Stimulated activated memory B cell treated with anti-CD40 and anti-IgM and Interleukin-4, amounts not matched to agents 10 μg/mL and 1 μg/mL and 100 μg/mL, for 72 hours (primary cell): ENCODE data around the gene KTI12.
A peak's percentile ranks its signal among the peaks of the same experiment; 100 is the strongest.
"Not testable (repeated sequence)": the region's sequence is repeated elsewhere in the genome, so short reads cannot be mapped to it uniquely, and the experiment has no call there.

Source experiments
- ATAC-seq: fragments of 150-1000 bp; cut with Tn5 transposase; 2 replicates; pipeline ENCODE4 v1.10.0; 2021
- H3K27ac Mint-ChIP-seq: one replicate; pipeline ENCODE4 v1.8.0; 2022; ENCODE audit warnings: mild to moderate bottlenecking, mixed read lengths
- H3K27me3 Mint-ChIP-seq: one replicate; pipeline ENCODE4 v1.8.0; 2022; ENCODE audit warnings: mixed read lengths
- H3K36me3 Mint-ChIP-seq: one replicate; pipeline ENCODE4 v1.8.0; 2022; ENCODE audit warnings: mixed read lengths
- H3K4me1 Mint-ChIP-seq: one replicate; pipeline ENCODE4 v1.8.0; 2022; ENCODE audit warnings: mixed read lengths
- H3K4me3 Mint-ChIP-seq: one replicate; pipeline ENCODE4 v1.8.0; 2022; ENCODE audit warnings: mild to moderate bottlenecking, moderate library complexity, mixed read lengths
- H3K9me3 Mint-ChIP-seq: one replicate; pipeline ENCODE4 v1.8.0; 2022; ENCODE audit warnings: mixed read lengths

KTI12 gene

GRCh38 chr1:52033190-52034049, at the start of gene KTI12:
Gene KTI12, minus strand, starts transcription at chr1:52033810. Its CDS starts 49 bp downstream, at chr1:52033761.
- Mint-ChIP-seq H3K4me3 (peak within 1 kb of the TSS; percentile 93), H3K36me3 (peaks cover 32% of the 10 kb centered on the region), H3K4me1 (peaks cover 38% of the 10 kb centered on the region), H3K27me3 (no peaks in the 10 kb centered on the region), H3K27ac (peak within 1 kb of the TSS; percentile 98), H3K9me3 (no peaks in the 10 kb centered on the region)
- ATAC-seq = peak; percentile 97

GRCh38 chr1:52080014-52080415, 46.4 kb upstream of the KTI12 start:
- H3K36me3 Mint-ChIP-seq = peaks cover 23% of the 10 kb centered on the region
- no peaks in the 10 kb centered on the region for H3K27me3 Mint-ChIP-seq
- H3K4me3 Mint-ChIP-seq = no peak overlapping the region
- no peak overlapping the region for H3K27ac Mint-ChIP-seq
- no peak for ATAC-seq
- no peaks in the 10 kb centered on the region for H3K4me1 Mint-ChIP-seq
- H3K9me3 Mint-ChIP-seq = no peaks in the 10 kb centered on the region

- H3K27me3 Mint-ChIP-seq, H3K27ac Mint-ChIP-seq, H3K4me3 Mint-ChIP-seq, ATAC-seq, H3K9me3 Mint-ChIP-seq, H3K4me1 Mint-ChIP-seq: not testable (repeated sequence)
- H3K36me3 Mint-ChIP-seq = peaks cover 35% of the 10 kb centered on the region
Observed at GRCh38 chr1:52077277-52077676, 43.7 kb upstream of the KTI12 start.

- Mint-ChIP-seq H3K9me3 (no peaks in the 10 kb centered on the region), H3K27ac (no peak overlapping the region), H3K4me3 (no peak overlapping the region), H3K27me3 (no peaks in the 10 kb centered on the region), H3K4me1 (peaks cover 17% of the 10 kb centered on the region), H3K36me3 (peaks cover 46% of the 10 kb centered on the region)
- no peak for ATAC-seq
Observed at GRCh38 chr1:52072291-52072690, 38.7 kb upstream of the KTI12 start.

GRCh38 chr1:52070704-52071103, 37.1 kb upstream of the KTI12 start:
- no peak overlapping the region for H3K4me3 Mint-ChIP-seq
- H3K27ac Mint-ChIP-seq = no peak overlapping the region
- H3K4me1 Mint-ChIP-seq = peaks cover 17% of the 10 kb centered on the region
- no peaks in the 10 kb centered on the region for H3K27me3 Mint-ChIP-seq
- ATAC-seq = no peak
- no peaks in the 10 kb centered on the region for H3K9me3 Mint-ChIP-seq
- H3K36me3 Mint-ChIP-seq = peaks cover 38% of the 10 kb centered on the region

- Mint-ChIP-seq H3K9me3 (no peaks in the 10 kb centered on the region), H3K27ac (no peak overlapping the region), H3K4me1 (peaks cover 11% of the 10 kb centered on the region), H3K36me3 (peaks cover 33% of the 10 kb centered on the region), H3K4me3 (no peak overlapping the region), H3K27me3 (no peaks in the 10 kb centered on the region)
- no peak for ATAC-seq
Observed at GRCh38 chr1:52063192-52063591, 29.6 kb upstream of the KTI12 start.

- Mint-ChIP-seq H3K4me3 (no peak overlapping the region), H3K36me3 (peaks cover 28% of the 10 kb centered on the region), H3K27ac (no peak overlapping the region), H3K27me3 (no peaks in the 10 kb centered on the region), H3K9me3 (no peaks in the 10 kb centered on the region), H3K4me1 (peaks cover 25% of the 10 kb centered on the region)
- ATAC-seq = no peak
Observed at GRCh38 chr1:52060822-52061221, 27.2 kb upstream of the KTI12 start.

- no peak overlapping the region for H3K27ac Mint-ChIP-seq
- peaks cover 26% of the 10 kb centered on the region for H3K4me1 Mint-ChIP-seq
- no peak overlapping the region for H3K4me3 Mint-ChIP-seq
- no peaks in the 10 kb centered on the region for H3K27me3 Mint-ChIP-seq
- H3K36me3 Mint-ChIP-seq = peaks cover 28% of the 10 kb centered on the region
- H3K9me3 Mint-ChIP-seq = no peaks in the 10 kb centered on the region
- no peak for ATAC-seq
Observed at GRCh38 chr1:52059888-52060287, 26.3 kb upstream of the KTI12 start.

- no peak for ATAC-seq
- peaks cover 28% of the 10 kb centered on the region for H3K36me3 Mint-ChIP-seq
- H3K9me3 Mint-ChIP-seq = no peaks in the 10 kb centered on the region
- peaks cover 32% of the 10 kb centered on the region for H3K4me1 Mint-ChIP-seq
- H3K4me3 Mint-ChIP-seq = no peak overlapping the region
- H3K27ac Mint-ChIP-seq = no peak overlapping the region
- H3K27me3 Mint-ChIP-seq = no peaks in the 10 kb centered on the region
Observed at GRCh38 chr1:52059321-52059720, 25.7 kb upstream of the KTI12 start.

GRCh38 chr1:52057876-52058415, 24.3 kb upstream of the KTI12 start:
- no peak for ATAC-seq
- Mint-ChIP-seq H3K9me3 (no peaks in the 10 kb centered on the region), H3K4me1 (peaks cover 38% of the 10 kb centered on the region), H3K4me3 (peak overlapping the region; percentile 48), H3K27me3 (no peaks in the 10 kb centered on the region), H3K27ac (peak overlapping the region; percentile 85), H3K36me3 (peaks cover 18% of the 10 kb centered on the region)

- Mint-ChIP-seq H3K4me1 (peaks cover 42% of the 10 kb centered on the region), H3K4me3 (peak overlapping the region; percentile 96), H3K36me3 (peaks cover 11% of the 10 kb centered on the region), H3K9me3 (no peaks in the 10 kb centered on the region), H3K27me3 (no peaks in the 10 kb centered on the region), H3K27ac (peak overlapping the region; percentile 85)
- ATAC-seq = no peak
Observed at GRCh38 chr1:52057255-52057654, 23.6 kb upstream of the KTI12 start.

- H3K36me3 Mint-ChIP-seq = peaks cover 10% of the 10 kb centered on the region
- H3K4me1 Mint-ChIP-seq = peaks cover 43% of the 10 kb centered on the region
- peak; percentile 64 for ATAC-seq
- H3K27me3 Mint-ChIP-seq = no peaks in the 10 kb centered on the region
- peak overlapping the region; percentile 96 for H3K4me3 Mint-ChIP-seq
- peak overlapping the region; percentile 85 for H3K27ac Mint-ChIP-seq
- no peaks in the 10 kb centered on the region for H3K9me3 Mint-ChIP-seq
Observed at GRCh38 chr1:52056937-52057231, 23.3 kb upstream of the KTI12 start.

- Mint-ChIP-seq H3K9me3 (no peaks in the 10 kb centered on the region), H3K27ac (peak within 1 kb of the TSS; percentile 85), H3K27me3 (no peaks in the 10 kb centered on the region), H3K4me1 (peaks cover 43% of the 10 kb centered on the region), H3K4me3 (peak within 1 kb of the TSS; percentile 96), H3K36me3 (peaks cover 10% of the 10 kb centered on the region)
- peak; percentile 97 for ATAC-seq
Observed at GRCh38 chr1:52056163-52056936, 22.7 kb upstream of the KTI12 start, which contains the start of gene BTF3L4. Gene BTF3L4, plus strand, starts transcription at chr1:52056295. Its CDS starts 3,553 bp downstream, at chr1:52059848.

GRCh38 chr1:52055866-52056162, 22.2 kb upstream of the KTI12 start:
- peak overlapping the region; percentile 85 for H3K27ac Mint-ChIP-seq
- no peaks in the 10 kb centered on the region for H3K9me3 Mint-ChIP-seq
- H3K36me3 Mint-ChIP-seq = peaks cover 6% of the 10 kb centered on the region
- no peaks in the 10 kb centered on the region for H3K27me3 Mint-ChIP-seq
- peaks cover 44% of the 10 kb centered on the region for H3K4me1 Mint-ChIP-seq
- peak overlapping the region; percentile 96 for H3K4me3 Mint-ChIP-seq
- ATAC-seq = no peak

GRCh38 chr1:52055066-52055865, 21.7 kb upstream of the KTI12 start, which contains the start of gene TXNDC12:
Gene TXNDC12, minus strand, starts transcription at chr1:52055191. Its CDS starts 95 bp downstream, at chr1:52055096.
- Mint-ChIP-seq H3K4me1 (peaks cover 50% of the 10 kb centered on the region), H3K36me3 (peaks cover under 1% of the 10 kb centered on the region), H3K4me3 (peak within 1 kb of the TSS; percentile 96), H3K9me3 (no peaks in the 10 kb centered on the region), H3K27ac (peak within 1 kb of the TSS; percentile 85), H3K27me3 (no peaks in the 10 kb centered on the region)
- ATAC-seq = peak; percentile 76
